Keratinocyte (primary cell): ENCODE results near the gene TMEM50B.

ENCODE experiments used
- CTCF ChIP-seq, 3 experiments: IDR thresholded peaks in 1 of 3; conservative IDR thresholded peaks in 1 of 3; optimal IDR thresholded peaks in 1 of 3; 2 replicates in 2 of 3; 3 replicates in 1 of 3; pipeline versions ENCODE3 to v1.5.1; 2011; ENCODE audit warnings: low read length in 3 of 3, mild to moderate bottlenecking in 3 of 3, moderate library complexity in 2 of 3, control low read depth in 1 of 3, inconsistent platforms in 1 of 3; ENCODE audit not compliant: insufficient read depth in 2 of 3; ENCODE audit errors: extremely low read depth in 1 of 3
- EZH2 ChIP-seq: IDR thresholded peaks from one replicate; pipeline ENCODE4 v1.6.1; 2012; ENCODE audit warnings: inconsistent platforms, mild to moderate bottlenecking, low read length, moderate library complexity

DNA sequence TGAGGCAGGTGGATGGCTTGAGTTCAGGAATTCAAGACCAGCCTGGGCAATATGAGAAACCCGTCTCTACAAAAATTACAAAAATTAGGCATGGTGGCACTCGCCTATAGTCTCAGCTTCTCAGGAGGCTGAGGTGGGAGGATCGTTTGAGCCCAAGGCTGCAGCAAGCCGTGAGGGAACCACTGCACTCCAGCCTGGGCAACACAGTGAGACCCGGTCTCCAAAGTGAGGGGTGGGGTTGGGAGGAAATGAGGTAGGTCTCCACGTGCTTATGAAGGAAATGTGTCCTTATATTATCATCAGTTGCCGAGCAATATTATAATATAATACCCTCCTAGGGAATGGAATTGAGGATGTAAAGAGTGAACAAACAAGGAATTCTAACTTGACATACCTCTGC, 2.7 kb downstream of the TMEM50B start:
- TF ChIP-seq EZH2 (no peak), CTCF (optimal IDR thresholded peaks at IDR 0.05 in 1 of 3, IDR thresholded peaks at IDR 0.05 in 1 of 3, conservative IDR thresholded peaks at IDR 0.05 in 1 of 3; ENCODE audit: extremely low read depth in 1 of 3, insufficient read depth in 2 of 3, low read length in 3 of 3) (no peak)
